Caco-2 (cell line): ENCODE measurements around the gene KCNN3. TPM values are rescaled to one million over a fixed set of nuclear protein-coding genes. Genes with fewer than 3 reads are reported as not detected.

Source experiments
- BruUV-seq: library from RNA; stranded (reverse); fragments of 400-500 nt; replicated peaks from 2 replicates; lab custom pipeline; 2021; lab: Mats Ljungman, UMichigan
- CTCF ChIA-PET: fragments of 300-600 bp; sonication (Branson Sonifier 250); formaldehyde crosslinking; loops from one replicate; lab custom pipeline; 2022; ENCODE audit warnings: antibody characterized with exemption; lab: Charles Lee
- POLR2A ChIA-PET: fragments of 300-600 bp; sonication (Branson Sonifier 250); formaldehyde crosslinking; loops from one replicate; lab custom pipeline; 2022; ENCODE audit warnings: antibody characterized with exemption; lab: Charles Lee
- DNase-seq, 2 experiments: peaks; one replicate each; pipeline versions ENCODE4 v3.0.0 to v3.0.0-alpha.2; 2020 to 2022
- H3K27me3 ChIP-seq: replicated peaks from 2 replicates; pipeline ENCODE4 v1.6.0; 2011; ENCODE audit warnings: low read length; ENCODE audit not compliant: control insufficient read depth, insufficient read depth
- H3K36me3 ChIP-seq: 2 replicates; pipeline ENCODE4 v1.5.1; 2011; ENCODE audit warnings: low read length; ENCODE audit not compliant: control insufficient read depth, insufficient read depth
- H3K4me1 ChIP-seq: fragments of 250-450 bp; sonication (Bioruptor Pico); 2 replicates; pipeline ENCODE4 v1.5.1; 2020; ENCODE audit warnings: mild to moderate bottlenecking
- H3K4me3 ChIP-seq: 2 replicates; pipeline ENCODE4 v1.5.1; 2011; ENCODE audit warnings: low read depth, mild to moderate bottlenecking, control low read depth, low read length
- H3K9me3 ChIP-seq: fragments of 250-450 bp; sonication (Bioruptor Pico); 2 replicates; pipeline ENCODE4 v1.5.1; 2020; ENCODE audit warnings: mild to moderate bottlenecking, moderate library complexity
- H3K27ac Mint-ChIP-seq: one replicate; pipeline ENCODE4 v1.8.0; 2022; ENCODE audit warnings: mixed read lengths; ENCODE audit not compliant: unreplicated experiment
- H3K27me3 Mint-ChIP-seq: one replicate; pipeline ENCODE4 v1.8.0; 2022; ENCODE audit warnings: mixed read lengths; ENCODE audit not compliant: insufficient read depth, unreplicated experiment
- H3K36me3 Mint-ChIP-seq: one replicate; pipeline ENCODE4 v1.8.0; 2022; ENCODE audit warnings: mild to moderate bottlenecking, mixed read lengths; ENCODE audit not compliant: insufficient read depth, unreplicated experiment
- H3K4me1 Mint-ChIP-seq: one replicate; pipeline ENCODE4 v1.8.0; 2022; ENCODE audit warnings: low read depth, mixed read lengths; ENCODE audit not compliant: unreplicated experiment
- H3K4me3 Mint-ChIP-seq: one replicate; pipeline ENCODE4 v1.8.0; 2022; ENCODE audit warnings: mild to moderate bottlenecking, moderate library complexity, mixed read lengths; ENCODE audit not compliant: unreplicated experiment
- H3K9me3 Mint-ChIP-seq: one replicate; pipeline ENCODE4 v1.8.0; 2022; ENCODE audit warnings: mixed read lengths; ENCODE audit not compliant: unreplicated experiment
- intact Hi-C: fragments of 100-400 bp; cut with micrococcal nuclease; formaldehyde crosslinking; loops from one replicate; pipeline ENCODE4 v1.10.0; 2022; ENCODE audit not compliant: unreplicated experiment
- total RNA-seq: library from RNA; stranded (reverse); gene quantifications from 2 replicates; pipeline ENCODE4 v1.2.3, GENCODE V29; 2022
- TF ChIP-seq, protein P1 (sequence below), 2 experiments: fragments of 200-600 bp in 1 of 2; IDR thresholded peaks; 1 replicate in 1 of 2; 2 replicates in 1 of 2; pipeline versions ENCODE4 v1.5.1 to v1.8.0; 2011 to 2022; ENCODE audit warnings: antibody characterized with exemption in 1 of 2, control low read depth in 1 of 2, inconsistent platforms in 1 of 2, low read depth in 1 of 2, low read length in 1 of 2, mild to moderate bottlenecking in 1 of 2, moderate library complexity in 1 of 2; ENCODE audit not compliant: insufficient read depth in 1 of 2, severe bottlenecking in 1 of 2, unreplicated experiment in 1 of 2

Gene KCNN3
- total RNA-seq, 1 experiment from 2014 or later = 0.05 TPM

GRCh38 chr1:154752273-154753030 lies 117.6 kb downstream of the KCNN3 start:
- Mint-ChIP-seq H3K27me3 (peaks cover 40% of the 10 kb centered on the region), H3K27ac (no peak overlapping the region), H3K4me3 (no peak overlapping the region), H3K4me1 (no peaks in the 10 kb centered on the region), H3K36me3 (no peaks in the 10 kb centered on the region), H3K9me3 (no peaks in the 10 kb centered on the region)
- POLR2A ChIA-PET = no interaction called here
- Histone ChIP-seq H3K4me1 (no peaks in the 10 kb centered on the region), H3K4me3 (no peak overlapping the region), H3K27me3 (no peaks in the 10 kb centered on the region; the same call in none of the 2 replicates), H3K9me3 (no peaks in the 10 kb centered on the region), H3K36me3 (no peaks in the 10 kb centered on the region)
- CTCF ChIA-PET = interaction anchor here (1.6 kb wide), 1 partner anchor 11 kb away, joined by 4 read pairs; no protein-coding TSS in a partner anchor
- no peak for DNase-seq
- no TSS peak for BruUV-seq
- TF ChIP-seq, protein P1, sequence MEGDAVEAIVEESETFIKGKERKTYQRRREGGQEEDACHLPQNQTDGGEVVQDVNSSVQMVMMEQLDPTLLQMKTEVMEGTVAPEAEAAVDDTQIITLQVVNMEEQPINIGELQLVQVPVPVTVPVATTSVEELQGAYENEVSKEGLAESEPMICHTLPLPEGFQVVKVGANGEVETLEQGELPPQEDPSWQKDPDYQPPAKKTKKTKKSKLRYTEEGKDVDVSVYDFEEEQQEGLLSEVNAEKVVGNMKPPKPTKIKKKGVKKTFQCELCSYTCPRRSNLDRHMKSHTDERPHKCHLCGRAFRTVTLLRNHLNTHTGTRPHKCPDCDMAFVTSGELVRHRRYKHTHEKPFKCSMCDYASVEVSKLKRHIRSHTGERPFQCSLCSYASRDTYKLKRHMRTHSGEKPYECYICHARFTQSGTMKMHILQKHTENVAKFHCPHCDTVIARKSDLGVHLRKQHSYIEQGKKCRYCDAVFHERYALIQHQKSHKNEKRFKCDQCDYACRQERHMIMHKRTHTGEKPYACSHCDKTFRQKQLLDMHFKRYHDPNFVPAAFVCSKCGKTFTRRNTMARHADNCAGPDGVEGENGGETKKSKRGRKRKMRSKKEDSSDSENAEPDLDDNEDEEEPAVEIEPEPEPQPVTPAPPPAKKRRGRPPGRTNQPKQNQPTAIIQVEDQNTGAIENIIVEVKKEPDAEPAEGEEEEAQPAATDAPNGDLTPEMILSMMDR (IDR thresholded peaks at IDR 0.05; ENCODE audit: insufficient read depth in 1 of 2, low read depth in 1 of 2, low read length in 1 of 2, severe bottlenecking in 1 of 2, unreplicated experiment in 1 of 2) = no peak
- intact Hi-C loops = no loop called here

DNA sequence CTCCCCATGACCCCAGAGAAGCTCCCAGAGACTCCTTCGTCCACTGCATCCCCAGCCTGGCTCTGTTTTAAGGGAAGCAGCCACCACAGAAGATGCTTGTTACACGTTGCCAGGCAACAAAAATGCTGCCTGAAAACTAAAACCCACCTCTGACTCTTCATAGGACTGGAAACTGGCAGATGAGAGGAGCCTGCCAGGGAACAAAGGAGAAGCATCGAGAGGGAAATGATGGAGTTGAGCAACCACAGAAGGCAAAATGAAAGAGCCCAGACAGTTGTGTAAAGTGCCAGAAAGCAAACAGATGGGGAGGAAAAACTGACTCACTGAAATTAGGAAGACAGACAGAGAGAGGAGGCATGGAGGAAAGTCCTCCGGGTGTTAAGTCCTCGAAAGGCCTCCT lies 118.4 kb downstream of the KCNN3 start:
- Histone ChIP-seq H3K27me3 (peaks cover 3% of the 10 kb centered on the region), H3K4me1 (no peaks in the 10 kb centered on the region), H3K9me3 (no peaks in the 10 kb centered on the region), H3K36me3 (no peaks in the 10 kb centered on the region), H3K4me3 (no peak overlapping the region)
- no peak for DNase-seq
- H3K9me3 Mint-ChIP-seq = no peaks in the 10 kb centered on the region
- peaks cover 44% of the 10 kb centered on the region for H3K27me3 Mint-ChIP-seq
- H3K36me3 Mint-ChIP-seq = no peaks in the 10 kb centered on the region
- CTCF ChIA-PET = no interaction called here
- POLR2A ChIA-PET = no interaction called here
- TF ChIP-seq, protein P1 (IDR thresholded peaks at IDR 0.05; ENCODE audit: insufficient read depth in 1 of 2, low read depth in 1 of 2, low read length in 1 of 2, severe bottlenecking in 1 of 2, unreplicated experiment in 1 of 2) = no peak
- no peak overlapping the region for H3K4me3 Mint-ChIP-seq
- BruUV-seq = no TSS peak
- intact Hi-C loops = no loop called here
- H3K4me1 Mint-ChIP-seq = no peaks in the 10 kb centered on the region
- no peak overlapping the region for H3K27ac Mint-ChIP-seq

GRCh38 chr1:154750681-154751665 lies 119.1 kb downstream of the KCNN3 start:
- POLR2A ChIA-PET = no interaction called here
- peaks cover 41% of the 10 kb centered on the region for H3K27me3 Mint-ChIP-seq
- DNase-seq = no peak
- no TSS peak for BruUV-seq
- intact Hi-C loops = no loop called here
- H3K9me3 Mint-ChIP-seq = no peaks in the 10 kb centered on the region
- H3K4me1 ChIP-seq = no peaks in the 10 kb centered on the region
- peaks cover 3% of the 10 kb centered on the region for H3K27me3 ChIP-seq
- TF ChIP-seq, protein P1 (IDR thresholded peaks at IDR 0.05; ENCODE audit: insufficient read depth in 1 of 2, low read depth in 1 of 2, low read length in 1 of 2, severe bottlenecking in 1 of 2, unreplicated experiment in 1 of 2) = no peak
- CTCF ChIA-PET = no interaction called here
- no peak overlapping the region for H3K4me3 Mint-ChIP-seq
- no peaks in the 10 kb centered on the region for H3K4me1 Mint-ChIP-seq
- H3K9me3 ChIP-seq = no peaks in the 10 kb centered on the region
- H3K27ac Mint-ChIP-seq = no peak overlapping the region
- H3K4me3 ChIP-seq = no peak overlapping the region
- H3K36me3 Mint-ChIP-seq = no peaks in the 10 kb centered on the region
- no peaks in the 10 kb centered on the region for H3K36me3 ChIP-seq
